GM10248 (cell line): ENCODE measurements around the gene IL18BP.
A peak's percentile ranks its signal among the peaks of the same experiment; 100 is the strongest.

Experiments
- CTCF ChIA-PET: fragments of 300-600 bp; sonication (Branson Sonifier 250); formaldehyde crosslinking; extraction: SDS; loops from one replicate; lab custom pipeline; 2021; ENCODE audit warnings: antibody characterized with exemption; lab: Yijun Ruan, JAX
- POLR2A ChIA-PET: fragments of 350-650 bp; sonication (Branson Sonifier 250); formaldehyde crosslinking; extraction: SDS; loops from one replicate; lab custom pipeline; 2020; ENCODE audit warnings: antibody characterized with exemption; lab: Yijun Ruan, JAX
- DNase-seq: peaks from one replicate; pipeline ENCODE4 v3.0.0; 2012; ENCODE audit errors: extremely low spot score
- TF ChIP-seq, protein P1 (sequence below): IDR thresholded peaks from 2 replicates; pipeline ENCODE4 v1.5.1; 2012; ENCODE audit warnings: mild to moderate bottlenecking, low read depth; ENCODE audit errors: extremely low read depth, missing control alignments, control extremely low read depth

Gene IL18BP

DNA sequence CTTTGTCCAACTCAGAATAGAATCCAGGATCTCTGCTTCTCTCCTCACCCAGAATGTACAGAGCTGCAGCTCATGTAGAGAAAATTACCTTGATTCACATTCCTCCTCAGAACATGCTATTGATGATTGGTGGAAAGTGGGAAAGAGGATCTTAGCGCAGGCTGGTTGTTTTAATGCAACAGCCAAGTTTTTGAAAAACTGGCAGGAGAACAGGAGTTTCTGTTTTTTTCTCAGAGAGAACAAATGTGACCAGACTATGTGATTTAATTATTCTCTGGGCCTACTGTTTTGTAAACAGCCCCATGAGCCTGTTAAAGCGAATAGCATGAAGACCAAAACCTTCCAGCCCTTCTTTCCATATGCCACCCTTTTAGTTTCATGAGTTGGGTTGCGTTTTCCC, 19.1 kb upstream of the IL18BP start:
- no peak for DNase-seq
- TF ChIP-seq, protein P1, sequence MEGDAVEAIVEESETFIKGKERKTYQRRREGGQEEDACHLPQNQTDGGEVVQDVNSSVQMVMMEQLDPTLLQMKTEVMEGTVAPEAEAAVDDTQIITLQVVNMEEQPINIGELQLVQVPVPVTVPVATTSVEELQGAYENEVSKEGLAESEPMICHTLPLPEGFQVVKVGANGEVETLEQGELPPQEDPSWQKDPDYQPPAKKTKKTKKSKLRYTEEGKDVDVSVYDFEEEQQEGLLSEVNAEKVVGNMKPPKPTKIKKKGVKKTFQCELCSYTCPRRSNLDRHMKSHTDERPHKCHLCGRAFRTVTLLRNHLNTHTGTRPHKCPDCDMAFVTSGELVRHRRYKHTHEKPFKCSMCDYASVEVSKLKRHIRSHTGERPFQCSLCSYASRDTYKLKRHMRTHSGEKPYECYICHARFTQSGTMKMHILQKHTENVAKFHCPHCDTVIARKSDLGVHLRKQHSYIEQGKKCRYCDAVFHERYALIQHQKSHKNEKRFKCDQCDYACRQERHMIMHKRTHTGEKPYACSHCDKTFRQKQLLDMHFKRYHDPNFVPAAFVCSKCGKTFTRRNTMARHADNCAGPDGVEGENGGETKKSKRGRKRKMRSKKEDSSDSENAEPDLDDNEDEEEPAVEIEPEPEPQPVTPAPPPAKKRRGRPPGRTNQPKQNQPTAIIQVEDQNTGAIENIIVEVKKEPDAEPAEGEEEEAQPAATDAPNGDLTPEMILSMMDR: no peak
- ChIA-PET CTCF (interaction anchor here (1.5 to 5.2 kb wide), 8 partner anchors 9 to 451 kb away, joined by 4 to 101 read pairs (median 32); partner anchors contain the start of gene IL18BP), POLR2A (no interaction called here)

DNA sequence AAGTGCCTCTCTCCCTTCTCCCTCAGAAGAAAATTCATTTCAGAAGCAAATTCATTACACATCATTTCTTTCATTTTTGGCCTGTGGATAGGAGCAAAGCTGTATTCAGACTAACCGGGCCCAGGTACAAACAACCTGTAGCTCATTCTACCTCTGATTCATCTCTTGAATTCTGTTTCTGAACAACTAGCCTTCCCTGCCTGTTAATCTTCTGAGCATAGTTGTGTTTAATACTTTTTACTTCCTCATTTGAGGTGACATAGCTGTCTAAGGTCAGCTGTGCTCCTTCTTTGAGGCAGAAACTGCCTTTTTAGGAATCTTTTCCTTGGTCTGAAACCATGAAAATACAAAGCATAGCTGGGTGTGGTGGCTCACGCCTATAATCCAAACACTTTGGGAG, 12.6 kb upstream of the IL18BP start:
- POLR2A ChIA-PET: interaction anchor here (0.8 kb wide), 1 partner anchor 12 kb away, joined by 3 read pairs; no protein-coding TSS in a partner anchor
- peak; percentile 43 for DNase-seq
- TF ChIP-seq, protein P1: no peak
- CTCF ChIA-PET: interaction anchor here (0.9 to 7.9 kb wide), 7 partner anchors 9 to 39 kb away, joined by 3 to 75 read pairs (median 6); no protein-coding TSS in a partner anchor

DNA sequence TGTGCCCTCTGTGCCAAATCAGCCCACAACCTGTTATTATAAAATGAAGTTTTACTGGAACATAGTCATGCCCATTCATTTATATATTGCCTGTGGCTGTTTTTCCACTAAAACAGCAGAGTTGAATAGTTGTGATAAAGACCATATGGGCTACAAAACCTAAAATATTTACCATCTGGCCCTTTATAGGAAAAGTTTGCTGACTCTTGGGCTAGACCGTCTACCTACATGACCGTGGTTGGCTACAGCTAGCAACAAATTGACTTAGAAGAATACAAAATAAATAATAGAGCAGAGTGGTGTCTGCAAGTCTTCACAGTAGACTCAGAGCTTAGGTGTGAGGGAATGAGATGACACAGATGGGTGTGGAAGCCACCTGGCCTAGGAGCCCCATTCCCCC, 11.2 kb upstream of the IL18BP start:
- DNase-seq: no peak
- TF ChIP-seq, protein P1: no peak
- ChIA-PET CTCF (interaction anchor here (0.7 to 7.9 kb wide), 9 partner anchors 9 to 444 kb away, joined by 3 to 75 read pairs (median 4); no protein-coding TSS in a partner anchor), POLR2A (no interaction called here)

DNA sequence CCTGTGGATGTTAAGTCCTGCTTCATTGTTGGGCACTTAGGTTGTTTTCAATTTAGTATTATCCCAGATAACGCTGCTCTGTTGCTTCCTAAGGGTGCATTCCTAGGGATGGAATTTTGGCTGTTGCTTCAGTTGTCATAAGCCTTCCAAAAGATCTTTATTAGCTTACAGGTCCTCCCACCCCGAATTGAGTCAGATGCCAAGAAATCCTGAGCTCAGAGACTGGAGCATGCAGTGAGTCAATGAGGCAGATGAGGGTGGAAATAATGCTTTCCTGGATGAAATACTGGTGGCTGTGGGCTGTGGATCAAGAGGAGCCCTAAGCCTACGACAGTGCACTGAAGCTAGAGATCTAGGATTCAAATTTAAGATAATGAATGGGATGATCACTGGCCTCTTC, 10.7 kb upstream of the IL18BP start:
- no peak for DNase-seq
- ChIA-PET POLR2A (no interaction called here), CTCF (interaction anchor here (0.7 to 7.9 kb wide), 9 partner anchors 9 to 443 kb away, joined by 3 to 75 read pairs (median 4); no protein-coding TSS in a partner anchor)
- TF ChIP-seq, protein P1: no peak

DNA sequence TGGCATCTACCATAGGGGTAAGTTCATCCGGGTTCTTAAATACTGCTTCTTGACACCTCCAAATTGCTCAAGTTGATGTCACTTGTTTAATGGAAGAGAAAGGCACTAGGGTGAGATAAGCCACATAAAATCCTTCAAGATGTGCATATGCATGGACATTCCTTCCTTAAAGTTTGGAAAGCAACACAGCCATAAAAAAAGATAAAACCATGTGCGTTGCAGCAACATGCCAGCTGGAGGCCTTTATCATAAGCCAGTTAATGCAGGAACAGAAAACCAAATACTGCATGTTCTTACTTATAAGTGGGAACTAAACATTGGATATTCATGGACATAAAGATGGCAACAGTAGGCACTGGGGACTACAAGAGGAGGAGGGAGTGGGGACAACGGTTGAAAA, 8.0 kb upstream of the IL18BP start:
- TF ChIP-seq, protein P1: no peak
- DNase-seq: no peak
- ChIA-PET CTCF (interaction anchor here (1.3 to 7.9 kb wide), 6 partner anchors 8 to 35 kb away, joined by 3 to 75 read pairs (median 8); no protein-coding TSS in a partner anchor), POLR2A (interaction anchor here (1.3 kb wide), 1 partner anchor 18 kb away, joined by 3 read pairs; no protein-coding TSS in a partner anchor)

DNA sequence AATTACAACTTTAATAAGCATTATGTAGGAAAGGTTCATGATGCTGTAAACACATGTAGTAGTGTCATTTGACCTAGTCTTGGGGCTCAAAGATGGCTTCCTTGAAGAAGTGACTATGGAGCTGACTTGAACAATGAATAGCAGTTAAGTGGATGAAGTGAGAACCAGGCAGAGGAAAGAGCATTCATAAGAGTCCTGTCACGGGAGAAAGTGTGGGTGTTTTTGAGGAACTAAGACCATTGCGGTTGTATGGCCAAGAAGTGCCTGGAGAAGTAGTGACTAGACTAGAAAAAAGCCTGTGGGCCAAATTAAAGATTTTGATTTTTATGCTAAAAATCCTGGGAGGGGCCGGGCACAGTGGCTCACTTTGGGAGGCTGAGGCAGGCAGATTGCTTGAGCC, 7.2 kb upstream of the IL18BP start:
- TF ChIP-seq, protein P1: no peak
- DNase-seq: peak; percentile 55
- ChIA-PET POLR2A (interaction anchor here (0.6 to 1.1 kb wide), 2 partner anchors 14 to 251 kb away, joined by 3 to 4 read pairs; no protein-coding TSS in a partner anchor), CTCF (interaction anchor here (0.8 to 7.9 kb wide), 5 partner anchors 9 to 34 kb away, joined by 3 to 75 read pairs (median 9); no protein-coding TSS in a partner anchor)
